CD4-positive, CD25-positive, alpha-beta regulatory T cell (primary cell): ENCODE data around the gene FHAD1. TPM values are rescaled to one million over a fixed set of nuclear protein-coding genes. Genes with fewer than 3 reads are reported as not detected.

ENCODE experiments used
- ATAC-seq, 2 donors: fragments of 150-1000 bp; cut with Tn5 transposase; one replicate each; pipeline ENCODE4 v1.10.0; 2021; ENCODE audit warnings: low read depth in 2 of 2, moderate number of reproducible peaks in 2 of 2, moderate library complexity in 1 of 2
- DNase-seq, 3 donors: peaks; one replicate each; pipeline versions ENCODE4 v3.0.0 to v3.0.0-alpha.2; 2012 to 2022; ENCODE audit warnings: mixed read lengths in 1 of 3
- H3K27ac ChIP-seq: one replicate; pipeline ENCODE4 v1.7.0; 2013; ENCODE audit warnings: mild to moderate bottlenecking, low read length; ENCODE audit not compliant: insufficient read depth, poor library complexity, severe bottlenecking
- H3K27me3 ChIP-seq: one replicate; pipeline ENCODE4 v1.7.0; 2013; ENCODE audit warnings: low read length; ENCODE audit not compliant: control insufficient read depth, insufficient read depth
- H3K36me3 ChIP-seq: one replicate; pipeline ENCODE4 v1.7.0; 2013; ENCODE audit warnings: mild to moderate bottlenecking, low read length, moderate library complexity; ENCODE audit not compliant: control insufficient read depth, insufficient read depth
- H3K4me1 ChIP-seq: 2 replicates; pipeline ENCODE4 v1.7.0; 2013; ENCODE audit warnings: mild to moderate bottlenecking, low read length; ENCODE audit not compliant: insufficient read depth, control insufficient read depth, poor library complexity, severe bottlenecking
- H3K4me3 ChIP-seq: one replicate; pipeline ENCODE4 v1.7.0; 2013; ENCODE audit warnings: low read depth, mild to moderate bottlenecking, low read length, moderate library complexity
- H3K9me3 ChIP-seq, 2 experiments: 1 replicate in 1 of 2; 2 replicates in 1 of 2; pipeline ENCODE4 v1.7.0; 2013; ENCODE audit warnings: low read length in 2 of 2, mild to moderate bottlenecking in 1 of 2, moderate library complexity in 1 of 2; ENCODE audit not compliant: control insufficient read depth in 2 of 2
- H3K27ac Mint-ChIP-seq, 3 donors: one replicate each; pipeline ENCODE4 v1.8.0; 2020 to 2022; ENCODE audit warnings: mild to moderate bottlenecking in 3 of 3, mixed read lengths in 3 of 3, moderate library complexity in 2 of 3
- H3K27me3 Mint-ChIP-seq: one replicate; pipeline ENCODE4 v1.8.0; 2022; ENCODE audit warnings: mild to moderate bottlenecking, mixed read lengths
- H3K36me3 Mint-ChIP-seq: one replicate; pipeline ENCODE4 v1.8.0; 2020; ENCODE audit warnings: mixed read lengths
- H3K4me1 Mint-ChIP-seq, 4 donors: one replicate each; pipeline ENCODE4 v1.8.0; 2020 to 2022; ENCODE audit warnings: mixed read lengths in 4 of 4, mild to moderate bottlenecking in 1 of 4
- H3K4me3 Mint-ChIP-seq, 4 donors: one replicate each; pipeline ENCODE4 v1.8.0; 2020 to 2022; ENCODE audit warnings: mild to moderate bottlenecking in 4 of 4, mixed read lengths in 4 of 4, moderate library complexity in 3 of 4
- H3K9me3 Mint-ChIP-seq, 7 donors: one replicate each; pipeline ENCODE4 v1.8.0; 2020 to 2022; ENCODE audit warnings: mixed read lengths in 7 of 7, mild to moderate bottlenecking in 3 of 7, moderate library complexity in 2 of 7
- polyA plus RNA-seq, 4 donors: library from polyadenylated mRNA; unstranded; fragments of 300-500 nt; fragmentation: Illumina TruSeq; gene quantifications; one replicate each; pipeline ENCODE4 v1.2.3, GENCODE V29; 2021
- total RNA-seq: library from RNA; stranded (reverse); gene quantifications from one replicate; pipeline ENCODE4 v1.2.3, GENCODE V29; 2022

Gene FHAD1
- total and polyA plus RNA-seq, 5 donors from 2014 or later, result not detected

DNA sequence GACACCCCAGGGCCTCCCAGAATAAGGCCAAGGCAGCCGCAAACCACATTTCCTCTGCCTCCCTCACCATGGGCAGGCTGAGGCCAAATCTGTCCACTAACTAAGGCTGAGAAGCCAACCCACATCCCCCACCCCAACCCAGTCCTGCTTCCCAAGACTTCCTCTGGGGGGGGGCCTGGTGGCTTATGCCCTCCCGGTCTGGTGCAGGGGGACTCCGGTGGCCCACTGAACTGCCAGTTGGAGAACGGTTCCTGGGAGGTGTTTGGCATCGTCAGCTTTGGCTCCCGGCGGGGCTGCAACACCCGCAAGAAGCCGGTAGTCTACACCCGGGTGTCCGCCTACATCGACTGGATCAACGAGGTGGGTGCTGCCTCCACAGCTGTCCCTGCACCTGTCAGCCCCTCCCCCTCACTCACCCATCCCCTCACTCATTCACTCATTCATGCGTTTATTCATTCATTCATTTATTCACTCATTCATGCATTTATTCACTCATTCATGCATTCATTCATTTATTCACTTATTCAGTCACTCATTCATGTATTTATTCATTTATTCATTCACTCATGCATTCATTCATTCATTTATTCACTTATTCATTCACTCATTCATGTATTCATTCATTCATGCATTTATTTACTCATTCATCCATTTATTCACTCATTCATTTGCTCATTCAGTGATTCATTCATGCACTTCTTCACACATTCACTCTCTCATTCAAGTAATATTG is 198.5 kb downstream of the FHAD1 start:
- H3K4me3 Mint-ChIP-seq, result no peak overlapping the region
- peaks cover 0 to 3% (median 0%) of the 10 kb centered on the region in 7 donors for H3K9me3 Mint-ChIP-seq
- no peak for DNase-seq
- H3K36me3 Mint-ChIP-seq, result no peaks in the 10 kb centered on the region
- no peaks in the 10 kb centered on the region for H3K4me1 ChIP-seq
- no peak overlapping the region for H3K4me3 ChIP-seq
- H3K4me1 Mint-ChIP-seq, result no peaks in the 10 kb centered on the region
- H3K9me3 ChIP-seq, result no peaks in the 10 kb centered on the region
- H3K27ac ChIP-seq, result no peak overlapping the region
- peak overlapping the region in 1 of 3 donors; percentile 67 for H3K27ac Mint-ChIP-seq
- no peaks in the 10 kb centered on the region for H3K27me3 ChIP-seq
- no peaks in the 10 kb centered on the region for H3K27me3 Mint-ChIP-seq
- ATAC-seq, result no peak
- no peaks in the 10 kb centered on the region for H3K36me3 ChIP-seq

DNA sequence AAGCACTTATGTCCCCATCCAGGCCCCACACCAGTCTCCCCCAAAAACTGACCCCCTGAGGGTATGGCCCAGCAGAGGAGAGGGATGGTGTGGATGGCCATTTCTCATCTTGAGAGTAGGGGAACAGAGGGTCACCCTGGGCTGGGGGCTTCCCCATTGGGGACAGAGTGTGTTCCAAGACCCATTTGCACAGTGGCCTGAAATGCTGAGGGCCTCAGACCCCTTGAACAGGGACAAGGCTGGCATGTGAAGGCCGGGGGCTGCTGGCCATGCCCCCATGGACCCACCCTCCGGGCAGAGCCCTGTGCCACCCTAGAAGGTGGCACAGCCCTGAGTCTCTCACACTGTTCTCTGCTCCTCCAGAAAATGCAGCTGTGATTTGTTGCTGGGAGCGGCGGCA is 199.2 kb downstream of the FHAD1 start:
- H3K9me3 Mint-ChIP-seq, result peaks cover 0 to 3% (median 0%) of the 10 kb centered on the region in 7 donors

More for the DNA sequence above, 199.2 kb downstream of the FHAD1 start:
- H3K4me1 Mint-ChIP-seq, result no peaks in the 10 kb centered on the region
- Histone ChIP-seq H3K27me3 (no peaks in the 10 kb centered on the region), H3K4me3 (no peak overlapping the region), H3K36me3 (no peaks in the 10 kb centered on the region), H3K4me1 (no peaks in the 10 kb centered on the region), H3K9me3 (no peaks in the 10 kb centered on the region), H3K27ac (no peak overlapping the region)
- ATAC-seq, result no peak
- H3K4me3 Mint-ChIP-seq, result no peak overlapping the region
- DNase-seq, result no peak
- no peaks in the 10 kb centered on the region for H3K27me3 Mint-ChIP-seq
- no peaks in the 10 kb centered on the region for H3K36me3 Mint-ChIP-seq
- peak overlapping the region in 1 of 3 donors; percentile 67 for H3K27ac Mint-ChIP-seq

Other genes with a start within 250 kb of the FHAD1 start
- gene TMEM51, start 93.5 kb upstream of the FHAD1 start, total RNA-seq, result not detected
- gene TMEM51, start 93.5 kb upstream of the FHAD1 start, polyA plus RNA-seq, result not detected
- 93.6 TPM for gene EFHD2, start 162.7 kb downstream of the FHAD1 start, total RNA-seq
- gene EFHD2, start 162.7 kb downstream of the FHAD1 start, polyA plus RNA-seq, result 10 to 100 TPM; 45.3 to 77.4 (median 61.3) TPM
- 1.4 TPM for gene CTRC, start 191.2 kb downstream of the FHAD1 start, total RNA-seq
- not detected for gene CTRC, start 191.2 kb downstream of the FHAD1 start, polyA plus RNA-seq
- not detected for gene CELA2A, start 209.5 kb downstream of the FHAD1 start, total RNA-seq
- gene CELA2A, start 209.5 kb downstream of the FHAD1 start, polyA plus RNA-seq, result not detected
- not detected for gene CELA2B, start 228.9 kb downstream of the FHAD1 start, total RNA-seq
- gene CELA2B, start 228.9 kb downstream of the FHAD1 start, polyA plus RNA-seq, result not detected